Measurements from ENCODE around the gene RRAGA. TPM values are rescaled to one million over a fixed set of nuclear protein-coding genes. Genes with fewer than 3 reads are reported as not detected.

Gene RRAGA
- total RNA-seq, 1 experiment from 2014 or later: 56.4 TPM

DNA sequence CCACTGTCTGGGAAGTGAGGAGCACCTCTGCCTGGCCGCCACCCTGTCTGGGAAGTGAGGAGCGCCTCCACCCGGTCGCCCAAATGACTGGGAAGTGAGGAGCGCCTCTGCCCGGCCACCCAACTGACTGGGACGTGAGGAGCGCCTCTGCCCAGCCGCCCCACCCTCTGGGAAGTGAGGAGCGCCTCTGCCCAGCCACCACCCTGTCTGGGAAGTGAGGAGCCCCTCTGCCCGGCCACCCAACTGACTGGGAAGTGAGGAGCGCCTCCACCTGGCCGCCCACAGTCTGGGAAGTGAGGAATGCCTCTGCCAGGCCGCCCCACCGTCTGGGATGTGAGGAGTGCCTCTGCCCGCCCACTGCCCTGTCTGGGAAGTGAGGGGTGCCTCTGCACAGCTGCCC is 49.1 kb upstream of the RRAGA start:
- no peak overlapping the region for H4K91ac ChIP-seq (ENCODE audit: insufficient read length, low read depth, low read length)
- TF ChIP-seq, protein P1, sequence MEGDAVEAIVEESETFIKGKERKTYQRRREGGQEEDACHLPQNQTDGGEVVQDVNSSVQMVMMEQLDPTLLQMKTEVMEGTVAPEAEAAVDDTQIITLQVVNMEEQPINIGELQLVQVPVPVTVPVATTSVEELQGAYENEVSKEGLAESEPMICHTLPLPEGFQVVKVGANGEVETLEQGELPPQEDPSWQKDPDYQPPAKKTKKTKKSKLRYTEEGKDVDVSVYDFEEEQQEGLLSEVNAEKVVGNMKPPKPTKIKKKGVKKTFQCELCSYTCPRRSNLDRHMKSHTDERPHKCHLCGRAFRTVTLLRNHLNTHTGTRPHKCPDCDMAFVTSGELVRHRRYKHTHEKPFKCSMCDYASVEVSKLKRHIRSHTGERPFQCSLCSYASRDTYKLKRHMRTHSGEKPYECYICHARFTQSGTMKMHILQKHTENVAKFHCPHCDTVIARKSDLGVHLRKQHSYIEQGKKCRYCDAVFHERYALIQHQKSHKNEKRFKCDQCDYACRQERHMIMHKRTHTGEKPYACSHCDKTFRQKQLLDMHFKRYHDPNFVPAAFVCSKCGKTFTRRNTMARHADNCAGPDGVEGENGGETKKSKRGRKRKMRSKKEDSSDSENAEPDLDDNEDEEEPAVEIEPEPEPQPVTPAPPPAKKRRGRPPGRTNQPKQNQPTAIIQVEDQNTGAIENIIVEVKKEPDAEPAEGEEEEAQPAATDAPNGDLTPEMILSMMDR (conservative IDR thresholded peaks at IDR 0.05): no peak
- no peak overlapping the region for H2BK12ac ChIP-seq (ENCODE audit: insufficient read length, low read depth, low read length)
- no peak overlapping the region for H2BK5ac ChIP-seq (ENCODE audit: insufficient read length, low read length)
- no peak overlapping the region for H3K18ac ChIP-seq (ENCODE audit: insufficient read length, low read depth, low read length)
- H3K79me1 ChIP-seq (ENCODE audit: insufficient read depth, low read depth, low read length, poor library complexity, severe bottlenecking): no peaks in the 10 kb centered on the region
- H4K5ac ChIP-seq (ENCODE audit: insufficient read length, low read depth, low read length): no peak overlapping the region
- no peaks in the 10 kb centered on the region for H3K79me2 ChIP-seq (ENCODE audit: insufficient read depth, low read length)
- Mint-ChIP-seq H3K4me3 (no peak overlapping the region), H3K9me3 (peaks cover 29 to 41% of the 10 kb centered on the region in 2 experiments), H3K27me3 (ENCODE audit: low read depth) (no peaks in the 10 kb centered on the region; the same call in none of the 2 replicates), H3K36me3 (ENCODE audit: insufficient read depth in 1 of 3, low read depth in 3 of 3) (peaks cover 13 to 19% (median 14%) of the 10 kb centered on the region in 3 experiments), H3K4me1 (no peaks in the 10 kb centered on the region), H3K27ac (no peak overlapping the region)
- H3K27ac ChIP-seq (ENCODE audit: insufficient read length, low read depth, low read length): no peak overlapping the region
- H4K8ac ChIP-seq (replicated peaks; ENCODE audit: insufficient read length, low read depth, low read length): no peak overlapping the region
- H3K4me1 ChIP-seq (ENCODE audit: insufficient read depth, low read length): no peaks in the 10 kb centered on the region
- no peak overlapping the region for H3K56ac ChIP-seq (ENCODE audit: insufficient read length, low read depth, low read length)
- no peak overlapping the region for H3K23ac ChIP-seq (ENCODE audit: insufficient read length, low read depth, low read length)
- H2BK120ac ChIP-seq (ENCODE audit: low read depth, low read length, poor library complexity, severe bottlenecking): no peak overlapping the region
- H2BK15ac ChIP-seq (ENCODE audit: low read depth, low read length): no peak overlapping the region
- H2AK5ac ChIP-seq (ENCODE audit: insufficient read length, low read length): no peak overlapping the region
- WGBS (ENCODE audit: extremely low coverage, insufficient read length, low lambda C conversion rate): no CpG with 5 or more reads among the region's 16 CpGs
- H3T11ph ChIP-seq (ENCODE audit: low read length): no peak overlapping the region
- H2BK20ac ChIP-seq (ENCODE audit: low read depth, low read length, poor library complexity, severe bottlenecking): no peak overlapping the region
- H3K23me2 ChIP-seq (ENCODE audit: insufficient read length, low read depth, low read length, poor library complexity, severe bottlenecking): no peaks in the 10 kb centered on the region
- no peak overlapping the region for H3K4me2 ChIP-seq (ENCODE audit: insufficient read depth, insufficient read length, low read length)
- H2AFZ ChIP-seq (ENCODE audit: low read length): no peak overlapping the region
- H3K4ac ChIP-seq (ENCODE audit: low read depth, low read length): no peak overlapping the region
- no peak overlapping the region for H3K14ac ChIP-seq (ENCODE audit: insufficient read depth, low read length)
- no peak for DNase-seq
- H3K27me3 ChIP-seq (ENCODE audit: insufficient read depth, low read length): no peaks in the 10 kb centered on the region
- H4K20me1 ChIP-seq (ENCODE audit: control insufficient read depth, insufficient read depth, insufficient read length): no peaks in the 10 kb centered on the region
- no peak overlapping the region for H3K9ac ChIP-seq (ENCODE audit: extremely low read depth, insufficient read length, low read length)
- H3K9me3 ChIP-seq (ENCODE audit: control insufficient read depth, low read depth, low read length): no peaks in the 10 kb centered on the region

Measured in H9 (cell line).